Measurements from ENCODE around the gene KISS1R. TPM values are rescaled to one million over a fixed set of nuclear protein-coding genes. Genes with fewer than 3 reads are reported as not detected.
A peak's percentile ranks its signal among the peaks of the same experiment; 100 is the strongest.

The KISS1R gene
- total RNA-seq, 3 donors from 2014 or later = 2.9 to 5.1 (median 3.3) TPM

DNA sequence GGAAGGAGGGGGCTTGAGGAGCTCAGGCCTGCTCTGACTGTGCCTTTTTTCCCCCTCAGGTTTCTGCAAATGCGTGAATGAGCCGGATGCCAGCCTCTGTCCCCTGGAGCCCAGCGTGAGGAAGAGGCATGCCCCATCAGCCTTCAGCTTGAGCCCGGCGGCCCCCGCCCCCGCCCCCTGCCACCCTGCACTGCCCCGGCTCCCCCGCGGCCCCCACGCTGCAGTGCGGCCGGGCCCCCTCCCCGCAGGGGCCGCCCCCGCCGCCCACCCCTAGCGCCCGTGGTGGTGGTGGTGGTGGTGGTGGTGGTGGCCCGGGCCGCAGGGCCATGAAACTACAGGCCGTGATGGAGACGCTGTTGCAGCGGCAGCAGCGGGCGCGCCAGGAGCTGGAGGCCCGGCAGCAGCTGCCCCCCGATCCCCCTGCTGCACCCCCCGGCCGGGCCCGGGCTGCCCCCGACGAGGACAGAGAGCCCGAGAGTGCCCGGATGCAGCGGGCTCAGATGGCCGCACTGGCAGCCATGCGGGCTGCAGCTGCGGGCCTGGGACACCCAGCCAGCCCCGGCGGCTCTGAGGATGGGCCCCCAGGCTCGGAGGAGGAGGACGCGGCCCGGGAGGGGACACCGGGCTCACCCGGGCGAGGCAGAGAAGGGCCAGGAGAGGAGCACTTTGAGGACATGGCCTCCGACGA, 12.2 kb downstream of the KISS1R start:
- peaks cover 19% of the 10 kb centered on the region for H3K4me1 Mint-ChIP-seq (ENCODE audit: low read depth)
- no peak overlapping the region for H3K4me3 Mint-ChIP-seq
- no peaks in the 10 kb centered on the region for H3K9me3 Mint-ChIP-seq
- H3K36me3 Mint-ChIP-seq (ENCODE audit: insufficient read depth) = no peaks in the 10 kb centered on the region
- no peak for DNase-seq
- ATAC-seq = no peak
- no peaks in the 10 kb centered on the region for H3K27me3 Mint-ChIP-seq (ENCODE audit: low read depth)

GRCh38 chr19:929891-930258, 12.7 kb downstream of the KISS1R start:
- Mint-ChIP-seq H3K9me3 (no peaks in the 10 kb centered on the region), H3K4me3 (no peak overlapping the region), H3K4me1 (ENCODE audit: low read depth) (peaks cover 17% of the 10 kb centered on the region), H3K36me3 (ENCODE audit: insufficient read depth) (no peaks in the 10 kb centered on the region), H3K27me3 (ENCODE audit: low read depth) (no peaks in the 10 kb centered on the region)
- no peak for ATAC-seq
- no peak for DNase-seq

GRCh38 chr19:931860-932647, 14.9 kb downstream of the KISS1R start:
- Mint-ChIP-seq H3K4me1 (ENCODE audit: low read depth) (peaks cover 16% of the 10 kb centered on the region), H3K36me3 (ENCODE audit: insufficient read depth) (no peaks in the 10 kb centered on the region), H3K4me3 (no peak overlapping the region), H3K9me3 (no peaks in the 10 kb centered on the region), H3K27me3 (ENCODE audit: low read depth) (no peaks in the 10 kb centered on the region)
- DNase-seq (no peak), ATAC-seq (peak; percentile 9 to 27)

GRCh38 chr19:932648-933552, 15.8 kb downstream of the KISS1R start:
- Mint-ChIP-seq H3K4me3 (peak overlapping the region; percentile 67), H3K36me3 (ENCODE audit: insufficient read depth) (no peaks in the 10 kb centered on the region), H3K9me3 (no peaks in the 10 kb centered on the region), H3K4me1 (ENCODE audit: low read depth) (peaks cover 20% of the 10 kb centered on the region), H3K27me3 (ENCODE audit: low read depth) (no peaks in the 10 kb centered on the region)
- DNase-seq = peak; percentile 31
- ATAC-seq = peak; percentile 51 to 62

GRCh38 chr19:933553-933882, 16.4 kb downstream of the KISS1R start:
- no peaks in the 10 kb centered on the region for H3K27me3 Mint-ChIP-seq (ENCODE audit: low read depth)
- ATAC-seq (no peak), DNase-seq (no peak)
- H3K4me3 Mint-ChIP-seq = no peak overlapping the region
- no peaks in the 10 kb centered on the region for H3K36me3 Mint-ChIP-seq (ENCODE audit: insufficient read depth)
- peaks cover 24% of the 10 kb centered on the region for H3K4me1 Mint-ChIP-seq (ENCODE audit: low read depth)
- H3K9me3 Mint-ChIP-seq = no peaks in the 10 kb centered on the region

DNA sequence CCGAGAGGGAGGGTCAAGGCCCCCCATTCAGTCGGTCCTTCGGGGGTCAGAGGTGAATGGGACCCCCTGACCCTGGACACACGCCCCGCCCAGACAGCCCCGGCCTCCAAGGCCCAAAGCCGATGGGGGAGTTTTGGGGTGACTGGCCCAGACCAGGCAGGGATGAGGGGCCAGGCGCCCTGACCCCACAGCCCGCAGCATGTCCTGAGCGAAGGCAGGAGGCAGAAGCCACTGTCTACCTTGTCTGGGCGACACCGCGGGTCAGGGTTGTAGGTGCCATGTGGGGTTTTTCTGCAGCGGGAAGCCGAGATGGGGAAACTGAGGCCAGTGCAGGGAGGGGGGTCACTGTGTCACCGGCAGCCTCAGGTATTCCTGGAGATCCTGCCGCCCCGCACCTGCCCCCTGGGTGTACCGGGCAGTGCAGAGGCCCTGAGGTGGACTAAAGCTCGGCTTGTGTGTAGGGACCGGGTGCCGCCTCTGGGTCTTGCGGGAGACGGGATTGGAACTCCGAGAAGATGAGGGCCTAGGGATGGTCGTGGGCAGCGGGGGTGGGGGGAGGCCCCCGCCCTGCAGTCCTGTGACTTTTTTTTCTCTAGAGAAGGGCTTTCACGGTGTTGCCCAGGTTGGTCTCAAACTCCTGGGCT, 17.2 kb downstream of the KISS1R start:
- DNase-seq (no peak), ATAC-seq (no peak)
- peaks cover 24% of the 10 kb centered on the region for H3K4me1 Mint-ChIP-seq (ENCODE audit: low read depth)
- no peak overlapping the region for H3K4me3 Mint-ChIP-seq
- no peaks in the 10 kb centered on the region for H3K27me3 Mint-ChIP-seq (ENCODE audit: low read depth)
- H3K36me3 Mint-ChIP-seq (ENCODE audit: insufficient read depth) = no peaks in the 10 kb centered on the region
- no peaks in the 10 kb centered on the region for H3K9me3 Mint-ChIP-seq

GRCh38 chr19:934865-935479, 17.8 kb downstream of the KISS1R start:
- Mint-ChIP-seq H3K9me3 (no peaks in the 10 kb centered on the region), H3K36me3 (ENCODE audit: insufficient read depth) (no peaks in the 10 kb centered on the region), H3K4me3 (no peak overlapping the region), H3K27me3 (ENCODE audit: low read depth) (no peaks in the 10 kb centered on the region), H3K4me1 (ENCODE audit: low read depth) (peaks cover 25% of the 10 kb centered on the region)
- DNase-seq (no peak), ATAC-seq (no peak)

DNA sequence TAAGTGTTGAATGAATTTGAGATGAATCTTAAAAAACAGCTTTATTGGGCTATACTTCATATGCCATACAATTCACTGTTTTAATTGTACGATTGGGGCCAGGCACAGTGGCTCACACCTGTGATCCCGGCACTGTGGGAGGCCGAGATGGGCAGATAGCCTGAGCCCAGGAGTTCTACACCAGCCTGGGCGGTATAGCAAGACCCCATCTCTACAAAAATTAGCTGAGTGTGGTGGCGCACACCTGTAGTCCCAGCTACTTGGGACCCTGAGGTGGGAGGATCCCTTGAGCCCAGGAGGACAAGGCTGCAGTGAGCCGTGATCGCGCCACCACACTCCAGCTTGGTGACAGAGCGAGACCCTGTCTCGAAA, 19.0 kb downstream of the KISS1R start:
- Mint-ChIP-seq H3K36me3 (ENCODE audit: insufficient read depth) (no peaks in the 10 kb centered on the region), H3K4me3 (no peak overlapping the region), H3K9me3 (no peaks in the 10 kb centered on the region), H3K4me1 (ENCODE audit: low read depth) (peaks cover 27% of the 10 kb centered on the region), H3K27me3 (ENCODE audit: low read depth) (no peaks in the 10 kb centered on the region)
- ATAC-seq (no peak), DNase-seq (no peak)

GRCh38 chr19:937259-937694, 20.1 kb downstream of the KISS1R start:
- H3K27me3 Mint-ChIP-seq (ENCODE audit: low read depth) = no peaks in the 10 kb centered on the region
- H3K4me1 Mint-ChIP-seq (ENCODE audit: low read depth) = peaks cover 29% of the 10 kb centered on the region
- H3K4me3 Mint-ChIP-seq = no peak overlapping the region
- DNase-seq = peak; percentile 37
- no peaks in the 10 kb centered on the region for H3K9me3 Mint-ChIP-seq
- peak; percentile 43 to 59 for ATAC-seq
- H3K36me3 Mint-ChIP-seq (ENCODE audit: insufficient read depth) = no peaks in the 10 kb centered on the region

GRCh38 chr19:938233-938923, 21.2 kb downstream of the KISS1R start:
- no peak for ATAC-seq
- Mint-ChIP-seq H3K4me1 (ENCODE audit: low read depth) (peaks cover 23% of the 10 kb centered on the region), H3K9me3 (no peaks in the 10 kb centered on the region), H3K36me3 (ENCODE audit: insufficient read depth) (no peaks in the 10 kb centered on the region), H3K27me3 (ENCODE audit: low read depth) (no peaks in the 10 kb centered on the region), H3K4me3 (no peak overlapping the region)
- DNase-seq = no peak

GRCh38 chr19:939439-939838, 22.3 kb downstream of the KISS1R start:
- Mint-ChIP-seq H3K4me3 (no peak overlapping the region), H3K36me3 (ENCODE audit: insufficient read depth) (no peaks in the 10 kb centered on the region), H3K9me3 (no peaks in the 10 kb centered on the region), H3K27me3 (ENCODE audit: low read depth) (no peaks in the 10 kb centered on the region), H3K4me1 (ENCODE audit: low read depth) (peaks cover 21% of the 10 kb centered on the region)
- DNase-seq (no peak), ATAC-seq (no peak)

DNA sequence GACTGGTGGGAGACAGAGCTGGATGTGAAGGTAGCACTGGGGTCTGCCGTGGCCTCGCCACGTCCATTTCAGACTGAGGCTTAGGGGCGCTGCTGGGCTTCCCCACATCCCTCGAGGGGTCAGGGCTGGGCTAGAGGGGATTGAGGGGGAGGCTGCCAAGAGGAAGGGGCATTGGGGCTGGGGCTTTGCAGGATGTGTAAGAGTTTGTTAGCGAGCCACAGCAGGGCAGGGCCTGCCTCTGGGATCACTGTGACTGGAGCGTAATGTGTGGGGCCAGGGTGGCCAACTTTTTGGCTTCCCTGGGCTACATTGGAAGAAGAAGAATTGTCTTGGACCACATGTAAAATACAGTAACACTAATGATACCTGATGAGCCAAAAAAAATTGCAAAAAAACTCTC, 22.8 kb downstream of the KISS1R start:
- ATAC-seq (no peak), DNase-seq (no peak)
- H3K4me3 Mint-ChIP-seq = peak overlapping the region; percentile 66
- H3K36me3 Mint-ChIP-seq (ENCODE audit: insufficient read depth) = no peaks in the 10 kb centered on the region
- no peaks in the 10 kb centered on the region for H3K27me3 Mint-ChIP-seq (ENCODE audit: low read depth)
- peaks cover 21% of the 10 kb centered on the region for H3K4me1 Mint-ChIP-seq (ENCODE audit: low read depth)
- H3K9me3 Mint-ChIP-seq = no peaks in the 10 kb centered on the region

GRCh38 chr19:940591-941291, 23.6 kb downstream of the KISS1R start:
- DNase-seq (peak; percentile 60), ATAC-seq (peak; percentile 76 to 79)
- H3K4me3 Mint-ChIP-seq = peak overlapping the region; percentile 67
- no peaks in the 10 kb centered on the region for H3K9me3 Mint-ChIP-seq
- H3K27me3 Mint-ChIP-seq (ENCODE audit: low read depth) = no peaks in the 10 kb centered on the region
- H3K36me3 Mint-ChIP-seq (ENCODE audit: insufficient read depth) = no peaks in the 10 kb centered on the region
- peaks cover 21% of the 10 kb centered on the region for H3K4me1 Mint-ChIP-seq (ENCODE audit: low read depth)

All from activated T-cell treated with anti-CD3 and anti-CD28 coated beads, Interleukin-2, amount 50 U/mL, for 4 hours (primary cell).